Stimulated activated CD8-positive, alpha-beta memory T cell treated with anti-CD3 and anti-CD28 coated beads, Interleukin-7, amount 100 ng/mL, for 1 hour (primary cell): ENCODE measurements around the gene CARMIL1.
"Not testable (repeated sequence)": the region's sequence is repeated elsewhere in the genome, so short reads cannot be mapped to it uniquely, and the experiment has no call there.

Experiments used
- DNase-seq, 2 donors: peaks; one replicate each; pipeline ENCODE4 v3.0.0-alpha.2; 2020; ENCODE audit warnings: low read depth in 2 of 2

CARMIL1 gene

GRCh38 chr6:25277386-25277785 lies 1.8 kb upstream of the CARMIL1 start:
- no peak for DNase-seq

- DNase-seq, result no peak
These were observed 1.3 kb upstream of the CARMIL1 start for GRCh38 chr6:25277857-25278256.

- DNase-seq, result no peak
These were observed 787 bp upstream of the CARMIL1 start for GRCh38 chr6:25278261-25278913.

GRCh38 chr6:25279748-25280343 lies 672 bp downstream of the CARMIL1 start:
- DNase-seq, result no peak

- no peak for DNase-seq
These were observed 1.3 kb downstream of the CARMIL1 start for GRCh38 chr6:25280344-25281074.

GRCh38 chr6:25286891-25287290 lies 7.7 kb downstream of the CARMIL1 start:
- no peak for DNase-seq

GRCh38 chr6:25287941-25288340 lies 8.8 kb downstream of the CARMIL1 start:
- no peak for DNase-seq

GRCh38 chr6:25288518-25288917 lies 9.3 kb downstream of the CARMIL1 start:
- DNase-seq, result no peak

- no peak for DNase-seq
These were observed 11.3 kb downstream of the CARMIL1 start for GRCh38 chr6:25290306-25291060.

- DNase-seq, result no peak
These were observed 13.2 kb downstream of the CARMIL1 start for GRCh38 chr6:25292384-25292783.

- no peak for DNase-seq
These were observed 16.5 kb downstream of the CARMIL1 start for GRCh38 chr6:25295651-25296050.

GRCh38 chr6:25296217-25296905 lies 17.2 kb downstream of the CARMIL1 start:
- DNase-seq, result no peak

GRCh38 chr6:25297039-25297441 lies 17.9 kb downstream of the CARMIL1 start:
- DNase-seq, result no peak

- no peak for DNase-seq
These were observed 18.8 kb downstream of the CARMIL1 start for GRCh38 chr6:25297823-25298522.

- not testable (repeated sequence) for DNase-seq
These were observed 19.3 kb downstream of the CARMIL1 start for GRCh38 chr6:25298523-25298865.

- DNase-seq, result no peak
These were observed 22.2 kb downstream of the CARMIL1 start for GRCh38 chr6:25301362-25301761.

- no peak for DNase-seq
These were observed 23.0 kb downstream of the CARMIL1 start for GRCh38 chr6:25302151-25302550.

- DNase-seq, result no peak
These were observed 23.5 kb downstream of the CARMIL1 start for GRCh38 chr6:25302677-25303128.

GRCh38 chr6:25303254-25303653 lies 24.1 kb downstream of the CARMIL1 start:
- no peak for DNase-seq

- DNase-seq, result no peak
These were observed 27.2 kb downstream of the CARMIL1 start for GRCh38 chr6:25306379-25306778.
